ENCODE measurements around the gene MMP17.

MMP17 gene

GRCh38 chr12:131827961-131828534 is at the start of gene MMP17:
Gene MMP17, plus strand, starts transcription at chr12:131828393. Its CDS starts 102 bp downstream, at chr12:131828495.
- no peak for DNase-seq

GRCh38 chr12:131779027-131779426 is 49.2 kb upstream of the MMP17 start:
- DNase-seq = no peak

GRCh38 chr12:131782061-131782460 is 46.1 kb upstream of the MMP17 start:
- DNase-seq = no peak

- no peak for DNase-seq
Observed at GRCh38 chr12:131783915-131784541, 44.2 kb upstream of the MMP17 start.

GRCh38 chr12:131784909-131785762 is 43.1 kb upstream of the MMP17 start:
- DNase-seq = no peak

- no peak for DNase-seq
Observed at GRCh38 chr12:131785763-131786330, 42.3 kb upstream of the MMP17 start.

- DNase-seq = no peak
Observed at GRCh38 chr12:131786331-131786730, 41.9 kb upstream of the MMP17 start.

- DNase-seq = no peak
Observed at GRCh38 chr12:131787143-131787660, 41.0 kb upstream of the MMP17 start.

- no peak for DNase-seq
Observed at GRCh38 chr12:131788070-131788469, 40.1 kb upstream of the MMP17 start.

GRCh38 chr12:131789638-131790037 is 38.6 kb upstream of the MMP17 start:
- no peak for DNase-seq

GRCh38 chr12:131793243-131794022 is 34.8 kb upstream of the MMP17 start:
- DNase-seq = no peak

- no peak for DNase-seq
Observed at GRCh38 chr12:131794061-131794460, 34.1 kb upstream of the MMP17 start.

GRCh38 chr12:131794573-131794972 is 33.6 kb upstream of the MMP17 start:
- DNase-seq = no peak

GRCh38 chr12:131795064-131795463 is 33.1 kb upstream of the MMP17 start:
- no peak for DNase-seq

GRCh38 chr12:131795690-131796410 is 32.3 kb upstream of the MMP17 start:
- peak; percentile 12 for DNase-seq

GRCh38 chr12:131796411-131796736 is 31.8 kb upstream of the MMP17 start:
- DNase-seq = no peak

- no peak for DNase-seq
Observed at GRCh38 chr12:131796754-131797587, 31.2 kb upstream of the MMP17 start.

- no peak for DNase-seq
Observed at GRCh38 chr12:131797588-131797934, 30.6 kb upstream of the MMP17 start.

GRCh38 chr12:131799195-131799594 is 29.0 kb upstream of the MMP17 start:
- DNase-seq = no peak

GRCh38 chr12:131799828-131800593 is 28.2 kb upstream of the MMP17 start:
- no peak for DNase-seq
